ENCODE measurements around the gene PDCD5. TPM values are rescaled to one million over a fixed set of nuclear protein-coding genes. Genes with fewer than 3 reads are reported as not detected.

Gene PDCD5
- total RNA-seq, 1 experiment from 2014 or later: 118 TPM

- H3K9me3 Mint-ChIP-seq: peaks cover 31 to 36% of the 10 kb centered on the region in 2 experiments; a peak in 4 of 5 replicates
These were observed 48.8 kb upstream of the PDCD5 start for GRCh38 chr19:32532233-32532632.

More at GRCh38 chr19:32532233-32532632, 48.8 kb upstream of the PDCD5 start:
- no peaks in the 10 kb centered on the region for H3K23me2 ChIP-seq (ENCODE audit: insufficient read length, low read depth, low read length, poor library complexity, severe bottlenecking)
- no peaks in the 10 kb centered on the region for H3K79me2 ChIP-seq (ENCODE audit: insufficient read depth, low read length)
- Mint-ChIP-seq H3K4me1 (no peaks in the 10 kb centered on the region), H3K27ac (no peak overlapping the region), H3K27me3 (ENCODE audit: low read depth) (peaks cover 3% of the 10 kb centered on the region; the same call in 1 of the 2 replicates), H3K36me3 (ENCODE audit: insufficient read depth in 1 of 3, low read depth in 3 of 3) (peaks cover 2 to 13% (median 12%) of the 10 kb centered on the region in 3 experiments; a peak in 5 of 7 replicates), H3K4me3 (no peak overlapping the region)
- no peak overlapping the region for H4K8ac ChIP-seq (replicated peaks; ENCODE audit: insufficient read length, low read depth, low read length)
- no peak overlapping the region for H3K56ac ChIP-seq (ENCODE audit: insufficient read length, low read depth, low read length)
- H3K9ac ChIP-seq (ENCODE audit: extremely low read depth, insufficient read length, low read length): no peak overlapping the region
- no peak overlapping the region for H2BK5ac ChIP-seq (ENCODE audit: insufficient read length, low read length)
- H4K5ac ChIP-seq (ENCODE audit: insufficient read length, low read depth, low read length): no peak overlapping the region
- no peak overlapping the region for H2BK20ac ChIP-seq (ENCODE audit: low read depth, low read length, poor library complexity, severe bottlenecking)
- no peaks in the 10 kb centered on the region for H3K4me1 ChIP-seq (ENCODE audit: insufficient read depth, low read length)
- H2BK12ac ChIP-seq (ENCODE audit: insufficient read length, low read depth, low read length): no peak overlapping the region
- H3K23ac ChIP-seq (ENCODE audit: insufficient read length, low read depth, low read length): no peak overlapping the region
- no peak for DNase-seq
- H2AK5ac ChIP-seq (ENCODE audit: insufficient read length, low read length): no peak overlapping the region
- no peak overlapping the region for H3K27ac ChIP-seq (ENCODE audit: insufficient read length, low read depth, low read length)
- WGBS (ENCODE audit: extremely low coverage, insufficient read length, low lambda C conversion rate): no CpG with 5 or more reads among the region's 3 CpGs
- H3K18ac ChIP-seq (ENCODE audit: insufficient read length, low read depth, low read length): no peak overlapping the region
- H3K14ac ChIP-seq (ENCODE audit: insufficient read depth, low read length): no peak overlapping the region
- no peaks in the 10 kb centered on the region for H4K20me1 ChIP-seq (ENCODE audit: control insufficient read depth, insufficient read depth, insufficient read length)
- H3K4me2 ChIP-seq (ENCODE audit: insufficient read depth, insufficient read length, low read length): no peak overlapping the region
- H3K9me3 ChIP-seq (ENCODE audit: control insufficient read depth, low read depth, low read length): no peaks in the 10 kb centered on the region
- no peak overlapping the region for H2AFZ ChIP-seq (ENCODE audit: low read length)
- no peak overlapping the region for H4K91ac ChIP-seq (ENCODE audit: insufficient read length, low read depth, low read length)
- no peak overlapping the region for H2BK15ac ChIP-seq (ENCODE audit: low read depth, low read length)
- H3K27me3 ChIP-seq (ENCODE audit: insufficient read depth, low read length): no peaks in the 10 kb centered on the region
- H2BK120ac ChIP-seq (ENCODE audit: low read depth, low read length, poor library complexity, severe bottlenecking): no peak overlapping the region
- no peak overlapping the region for H3T11ph ChIP-seq (ENCODE audit: low read length)
- H3K4ac ChIP-seq (ENCODE audit: low read depth, low read length): no peak overlapping the region
- H3K79me1 ChIP-seq (ENCODE audit: insufficient read depth, low read depth, low read length, poor library complexity, severe bottlenecking): no peaks in the 10 kb centered on the region
- no peak for TF ChIP-seq CTCF (conservative IDR thresholded peaks at IDR 0.05)
